B cell (primary cell): Measurements from ENCODE around the gene MRPS12. TPM values are rescaled to one million over a fixed set of nuclear protein-coding genes. Genes with fewer than 3 reads are reported as not detected.

Source experiments
- ATAC-seq: fragments of 200-7000 bp; cut with Tn5 transposase; one replicate; pipeline ENCODE4 v1.10.0; 2021; ENCODE audit warnings: low read depth, mild to moderate bottlenecking, moderate number of reproducible peaks, moderate library complexity
- CTCF ChIA-PET: fragments of 350-600 bp; sonication (Branson Sonifier 250); formaldehyde crosslinking; loops from one replicate; lab custom pipeline; 2021; ENCODE audit warnings: antibody characterized with exemption, inconsistent platforms; lab: Charles Lee
- POLR2A ChIA-PET: fragments of 350-600 bp; sonication (Branson Sonifier 250); formaldehyde crosslinking; loops from one replicate; lab custom pipeline; 2021; ENCODE audit warnings: antibody characterized with exemption; lab: Charles Lee
- DNase-seq: peaks from one replicate; pipeline ENCODE4 v3.0.0; 2013
- H2AFZ ChIP-seq: 2 replicates; pipeline ENCODE4 v1.6.1; 2012; ENCODE audit warnings: mild to moderate bottlenecking, low read depth, low read length; ENCODE audit not compliant: insufficient read depth, poor library complexity, severe bottlenecking
- H3K27ac ChIP-seq, 2 donors: 1 replicate in 1 of 2; 2 replicates in 1 of 2; pipeline ENCODE4 v1.5.1; 2012 to 2013; ENCODE audit warnings: low read length in 2 of 2, mild to moderate bottlenecking in 2 of 2, moderate library complexity in 1 of 2
- H3K27me3 ChIP-seq, 4 experiments: fragments of 200-600 bp in 1 of 4; sonication (generic) in 1 of 4; replicated peaks in 1 of 4; 1 replicate in 2 of 4; 2 replicates in 2 of 4; pipeline versions ENCODE4 v1.6.1 to v1.7.0; 2013 to 2016; ENCODE audit warnings: low read length in 3 of 4, mild to moderate bottlenecking in 2 of 4, mixed read lengths in 1 of 4, moderate library complexity in 1 of 4; ENCODE audit not compliant: insufficient read depth in 4 of 4, control insufficient read depth in 3 of 4; ENCODE audit errors: control extremely low read depth in 1 of 4
- H3K36me3 ChIP-seq, 2 experiments: replicated peaks in 1 of 2; 1 replicate in 1 of 2; 2 replicates in 1 of 2; pipeline versions ENCODE4 v1.6.1 to v1.7.1; 2013; ENCODE audit warnings: low read length in 1 of 2; ENCODE audit not compliant: insufficient read depth in 2 of 2, control insufficient read depth in 1 of 2; ENCODE audit errors: control extremely low read depth in 1 of 2, extremely low read depth in 1 of 2
- H3K4me1 ChIP-seq, 2 donors: fragments of 200-600 bp in 1 of 2; sonication (generic) in 1 of 2; 1 replicate in 1 of 2; 2 replicates in 1 of 2; pipeline versions ENCODE4 v1.5.1 to v1.6.1; 2013 to 2017; ENCODE audit warnings: low read length in 2 of 2; ENCODE audit not compliant: control insufficient read depth in 2 of 2, insufficient read depth in 2 of 2
- H3K4me2 ChIP-seq: replicated peaks from 2 replicates; pipeline ENCODE3; 2012; ENCODE audit warnings: mild to moderate bottlenecking, low read depth, low read length; ENCODE audit not compliant: poor library complexity, severe bottlenecking
- H3K4me3 ChIP-seq, 5 experiments: fragments of 200-600 bp in 1 of 5; sonication (generic) in 1 of 5; 1 replicate in 3 of 5; 2 replicates in 2 of 5; pipeline versions ENCODE4 v1.5.1 to v1.7.0; 2011 to 2016; ENCODE audit warnings: low read length in 4 of 5, mild to moderate bottlenecking in 4 of 5, low read depth in 2 of 5, control low read depth in 1 of 5, moderate library complexity in 1 of 5; ENCODE audit not compliant: insufficient read depth in 1 of 5; ENCODE audit errors: control extremely low read depth in 1 of 5, extremely low read depth in 1 of 5
- H3K79me2 ChIP-seq: fragments of 200-600 bp; sonication (generic); one replicate; pipeline ENCODE4 v1.6.0; 2016; ENCODE audit warnings: low read length; ENCODE audit not compliant: control insufficient read depth, insufficient read depth
- H3K9ac ChIP-seq: fragments of 200-600 bp; sonication (generic); 2 replicates; pipeline ENCODE4 v1.6.1; 2017; ENCODE audit warnings: mild to moderate bottlenecking, low read length, moderate library complexity
- H3K9me3 ChIP-seq, 3 donors: one replicate each; pipeline versions ENCODE4 v1.6.1 to v1.7.1; 2013; ENCODE audit warnings: low read length in 2 of 3; ENCODE audit not compliant: control insufficient read depth in 2 of 3, insufficient read depth in 1 of 3; ENCODE audit errors: control extremely low read depth in 1 of 3
- H4K20me1 ChIP-seq: 2 replicates; pipeline ENCODE4 v1.6.0; 2012; ENCODE audit warnings: mild to moderate bottlenecking, low read length; ENCODE audit not compliant: insufficient read depth, control insufficient read depth, poor library complexity, severe bottlenecking
- H3K27ac Mint-ChIP-seq: one replicate; pipeline ENCODE4 v1.8.0; 2021; ENCODE audit warnings: mixed read lengths
- H3K27me3 Mint-ChIP-seq: one replicate; pipeline ENCODE4 v1.8.0; 2021; ENCODE audit warnings: mixed read lengths
- H3K4me1 Mint-ChIP-seq: one replicate; pipeline ENCODE4 v1.8.0; 2021; ENCODE audit warnings: mixed read lengths
- H3K4me3 Mint-ChIP-seq: one replicate; pipeline ENCODE4 v1.8.0; 2021; ENCODE audit warnings: mixed read lengths
- H3K9me3 Mint-ChIP-seq: one replicate; pipeline ENCODE4 v1.8.0; 2022; ENCODE audit warnings: mixed read lengths; ENCODE audit not compliant: insufficient read depth
- EZH2 ChIP-seq: IDR thresholded peaks from 2 replicates; pipeline ENCODE4 v1.6.1; 2012; ENCODE audit warnings: borderline replicate concordance, low read depth, mild to moderate bottlenecking, moderate library complexity, low read length; ENCODE audit not compliant: insufficient read depth, poor library complexity, severe bottlenecking
- WGBS: methylation state at CpG from one replicate; pipeline ENCODE4 v1.1.5; 2013; ENCODE audit warnings: missing lambda C conversion rate; ENCODE audit not compliant: insufficient coverage; 5-methylcytosine and 5-hydroxymethylcytosine counted together
- intact Hi-C: fragments of 100-400 bp; cut with micrococcal nuclease; formaldehyde crosslinking; loops from one replicate; pipeline ENCODE4 v1.10.0; 2022
- polyA plus RNA-seq: library from polyadenylated mRNA; depleted of rRNA; stranded (reverse); fragments of >200 nt; gene quantifications from 2 replicates; pipeline ENCODE4 v1.2.3, GENCODE V29; 2012
- total RNA-seq, 2 donors: library from RNA; stranded (reverse); fragments of 120-200 nt in 1 of 2; gene quantifications; 1 replicate in 1 of 2; 2 replicates in 1 of 2; pipeline versions ENCODE4 v1.2.3 to v1.2.4, GENCODE V29; 2013 to 2022
- TF ChIP-seq, protein P1 (sequence below): fragments of 200-600 bp; IDR thresholded peaks from one replicate; pipeline ENCODE4 v1.8.0; 2022; ENCODE audit warnings: antibody characterized with exemption, mild to moderate bottlenecking

MRPS12 gene
- total and polyA plus RNA-seq, 2 donors (not counting 1 experiment from before 2014, with no cell fraction given): 27.0 to 30.3 TPM

DNA sequence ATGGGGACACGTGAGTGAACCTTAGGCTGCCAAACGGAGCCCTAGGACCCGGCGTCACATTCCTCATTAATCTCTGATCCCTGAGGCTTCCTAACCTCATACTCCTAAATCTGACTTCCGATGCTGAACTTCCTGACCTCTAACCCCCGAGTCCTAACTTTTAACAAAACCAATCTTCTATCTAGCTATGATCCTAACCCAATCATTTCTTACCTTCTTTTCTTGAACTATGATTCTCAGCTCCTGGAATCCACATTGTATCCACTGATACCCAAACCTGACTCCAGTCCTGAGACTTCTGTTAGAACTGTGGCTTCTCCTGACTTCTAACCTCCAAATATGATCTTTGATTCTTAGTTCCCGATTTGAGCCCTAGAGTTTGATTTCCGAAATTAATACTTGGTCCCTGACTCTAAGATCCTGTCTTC lies 30.5 kb upstream of the MRPS12 start:
- Histone ChIP-seq H3K4me3 (peak overlapping the region; percentile 85 to 95 (median 92)), H3K4me1 (peaks cover 20 to 28% of the 10 kb centered on the region in 2 donors), H3K36me3 (peaks cover 0 to 12% of the 10 kb centered on the region in 2 experiments), H3K79me2 (peaks cover 90% of the 10 kb centered on the region), H4K20me1 (peaks cover 5% of the 10 kb centered on the region), H3K9ac (peak overlapping the region; percentile 94), H3K27me3 (no peaks in the 10 kb centered on the region), H3K9me3 (peaks cover 0 to 4% (median 0%) of the 10 kb centered on the region in 3 donors), H3K27ac (peak overlapping the region; percentile 89 to 99), H2AFZ (peak overlapping the region; percentile 69), H3K4me2 (peak overlapping the region; percentile 83)
- TF ChIP-seq EZH2: no peak
- TF ChIP-seq, protein P1, sequence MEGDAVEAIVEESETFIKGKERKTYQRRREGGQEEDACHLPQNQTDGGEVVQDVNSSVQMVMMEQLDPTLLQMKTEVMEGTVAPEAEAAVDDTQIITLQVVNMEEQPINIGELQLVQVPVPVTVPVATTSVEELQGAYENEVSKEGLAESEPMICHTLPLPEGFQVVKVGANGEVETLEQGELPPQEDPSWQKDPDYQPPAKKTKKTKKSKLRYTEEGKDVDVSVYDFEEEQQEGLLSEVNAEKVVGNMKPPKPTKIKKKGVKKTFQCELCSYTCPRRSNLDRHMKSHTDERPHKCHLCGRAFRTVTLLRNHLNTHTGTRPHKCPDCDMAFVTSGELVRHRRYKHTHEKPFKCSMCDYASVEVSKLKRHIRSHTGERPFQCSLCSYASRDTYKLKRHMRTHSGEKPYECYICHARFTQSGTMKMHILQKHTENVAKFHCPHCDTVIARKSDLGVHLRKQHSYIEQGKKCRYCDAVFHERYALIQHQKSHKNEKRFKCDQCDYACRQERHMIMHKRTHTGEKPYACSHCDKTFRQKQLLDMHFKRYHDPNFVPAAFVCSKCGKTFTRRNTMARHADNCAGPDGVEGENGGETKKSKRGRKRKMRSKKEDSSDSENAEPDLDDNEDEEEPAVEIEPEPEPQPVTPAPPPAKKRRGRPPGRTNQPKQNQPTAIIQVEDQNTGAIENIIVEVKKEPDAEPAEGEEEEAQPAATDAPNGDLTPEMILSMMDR: no peak
- intact Hi-C loops: no loop called here
- Mint-ChIP-seq H3K27ac (peak overlapping the region; percentile 94), H3K27me3 (no peaks in the 10 kb centered on the region), H3K9me3 (no peaks in the 10 kb centered on the region), H3K4me1 (peaks cover 35% of the 10 kb centered on the region), H3K4me3 (peak overlapping the region; percentile 96)
- 0% methylated on average over 6 of the region's 8 CpGs for WGBS
- ChIA-PET CTCF (interaction anchor here (0.5 to 2.5 kb wide), 10 partner anchors 12 to 498 kb away, joined by 3 to 29 read pairs (median 4); partner anchors contain the start of genes ECH1, FAM98C, MRPS12 and SARS2), POLR2A (interaction anchor here (0.5 to 1.9 kb wide), 9 partner anchors 30 to 282 kb away, joined by 3 to 13 read pairs (median 6); partner anchors contain the start of genes EIF3K, MAP4K1, MRPS12 and SARS2)
- ATAC-seq (no peak), DNase-seq (no peak)

DNA sequence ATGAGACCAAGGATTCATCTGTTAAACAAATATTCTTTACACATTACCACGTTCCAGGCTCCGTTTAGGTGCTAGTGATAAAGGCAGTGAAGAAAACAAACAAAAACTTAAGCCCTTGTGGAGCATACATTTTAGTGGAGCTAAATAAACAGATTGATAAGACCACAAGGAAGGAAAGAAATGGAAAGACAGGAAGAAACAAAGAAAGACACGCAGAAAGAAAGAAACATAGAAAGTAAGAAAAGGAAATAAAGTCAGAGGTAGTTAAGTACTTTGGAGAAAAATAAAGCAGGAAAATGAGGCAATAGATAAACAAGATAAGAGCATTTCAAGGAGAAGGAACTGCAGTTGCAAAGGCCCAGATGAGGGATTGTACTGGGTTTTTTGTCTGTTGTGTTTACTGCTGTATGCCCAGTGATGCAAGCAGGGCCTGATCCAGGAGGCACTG lies 30.0 kb upstream of the MRPS12 start:
- Mint-ChIP-seq H3K9me3 (no peaks in the 10 kb centered on the region), H3K27me3 (no peaks in the 10 kb centered on the region), H3K27ac (peak overlapping the region; percentile 44), H3K4me3 (peak overlapping the region; percentile 78), H3K4me1 (peaks cover 35% of the 10 kb centered on the region)
- ChIA-PET CTCF (interaction anchor here (0.5 to 2.5 kb wide), 8 partner anchors 13 to 498 kb away, joined by 3 to 29 read pairs (median 4); partner anchors contain the start of genes ECH1, FAM98C, MRPS12 and SARS2), POLR2A (interaction anchor here (0.6 to 1.9 kb wide), 5 partner anchors 49 to 282 kb away, joined by 3 to 13 read pairs (median 7); partner anchors contain the start of genes EIF3K and MAP4K1)
- ATAC-seq (no peak), DNase-seq (no peak)
- intact Hi-C loops: no loop called here
- H3K27me3 ChIP-seq: no peaks in the 10 kb centered on the region
- H3K36me3 ChIP-seq: peaks cover 0 to 17% of the 10 kb centered on the region in 2 experiments
- H3K4me1 ChIP-seq: peaks cover 20 to 28% of the 10 kb centered on the region in 2 donors
- WGBS: 67% methylated on average over 1 of the region's 3 CpGs
- H2AFZ ChIP-seq: no peak overlapping the region
- H3K79me2 ChIP-seq: peaks cover 91% of the 10 kb centered on the region
- peak overlapping the region; percentile 94 for H3K9ac ChIP-seq
- TF ChIP-seq, protein P1: no peak
- no peak for TF ChIP-seq EZH2
- peak overlapping the region; percentile 89 to 99 for H3K27ac ChIP-seq
- H3K9me3 ChIP-seq: peaks cover 0 to 4% (median 0%) of the 10 kb centered on the region in 3 donors
- H3K4me2 ChIP-seq: peak overlapping the region; percentile 83
- peak overlapping the region in 2 of 5 experiments; percentile 94 to 95 for H3K4me3 ChIP-seq
- H4K20me1 ChIP-seq: peaks cover 11% of the 10 kb centered on the region
